T-helper 22 cell (primary cell): Measurements from ENCODE around the gene FAM13C.
"Not testable (repeated sequence)": the region's sequence is repeated elsewhere in the genome, so short reads cannot be mapped to it uniquely, and the experiment has no call there.

Experiments used
- DNase-seq: peaks from one replicate; pipeline ENCODE4 v3.0.0-alpha.2; 2020; ENCODE audit warnings: low read depth

Gene FAM13C

GRCh38 chr10:59276919-59277318 lies 85.4 kb downstream of the FAM13C start:
- DNase-seq: no peak

GRCh38 chr10:59276133-59276532 lies 86.2 kb downstream of the FAM13C start:
- no peak for DNase-seq

- no peak for DNase-seq
Observed at GRCh38 chr10:59273445-59273844, 88.9 kb downstream of the FAM13C start.

GRCh38 chr10:59272061-59272460 lies 90.3 kb downstream of the FAM13C start:
- no peak for DNase-seq

GRCh38 chr10:59271160-59271559 lies 91.2 kb downstream of the FAM13C start:
- DNase-seq: no peak

GRCh38 chr10:59270492-59270891 lies 91.9 kb downstream of the FAM13C start:
- no peak for DNase-seq

GRCh38 chr10:59269651-59270050 lies 92.7 kb downstream of the FAM13C start:
- DNase-seq: no peak

- no peak for DNase-seq
Observed at GRCh38 chr10:59268460-59268859, 93.9 kb downstream of the FAM13C start.

- no peak for DNase-seq
Observed at GRCh38 chr10:59266321-59266720, 96.0 kb downstream of the FAM13C start.

GRCh38 chr10:59265141-59265540 lies 97.2 kb downstream of the FAM13C start:
- no peak for DNase-seq

- DNase-seq: no peak
Observed at GRCh38 chr10:59258890-59259289, 103.5 kb downstream of the FAM13C start.

- no peak for DNase-seq
Observed at GRCh38 chr10:59257224-59257623, 105.1 kb downstream of the FAM13C start.

- DNase-seq: no peak
Observed at GRCh38 chr10:59255463-59255862, 106.9 kb downstream of the FAM13C start.

- DNase-seq: no peak
Observed at GRCh38 chr10:59252491-59252890, 109.9 kb downstream of the FAM13C start.

- no peak for DNase-seq
Observed at GRCh38 chr10:59245686-59246085, 116.7 kb downstream of the FAM13C start.

GRCh38 chr10:59244871-59245270 lies 117.5 kb downstream of the FAM13C start:
- no peak for DNase-seq

GRCh38 chr10:59243611-59244195 lies 118.6 kb downstream of the FAM13C start:
- DNase-seq: no peak

GRCh38 chr10:59242991-59243390 lies 119.4 kb downstream of the FAM13C start:
- no peak for DNase-seq

GRCh38 chr10:59242057-59242456 lies 120.3 kb downstream of the FAM13C start:
- DNase-seq: no peak

- no peak for DNase-seq
Observed at GRCh38 chr10:59240582-59241183, 121.7 kb downstream of the FAM13C start.

- not testable (repeated sequence) for DNase-seq
Observed at GRCh38 chr10:59239108-59239507, 123.2 kb downstream of the FAM13C start.

- no peak for DNase-seq
Observed at GRCh38 chr10:59237775-59238174, 124.6 kb downstream of the FAM13C start.

GRCh38 chr10:59236064-59236697 lies 126.2 kb downstream of the FAM13C start:
- DNase-seq: no peak
